ENCODE data around the gene ACSS1.

The ACSS1 gene

GRCh38 chr20:24971376-24972101 lies 86.4 kb downstream of the ACSS1 start:
- no peak for DNase-seq (ENCODE audit: low spot score)

- no peak for DNase-seq (ENCODE audit: low spot score)
Observed at GRCh38 chr20:24970754-24971153, 87.2 kb downstream of the ACSS1 start.

GRCh38 chr20:24970030-24970553 lies 87.8 kb downstream of the ACSS1 start:
- DNase-seq (ENCODE audit: low spot score) = no peak

GRCh38 chr20:24969186-24970029 lies 88.5 kb downstream of the ACSS1 start:
- DNase-seq (ENCODE audit: low spot score) = no peak

GRCh38 chr20:24968278-24968800 lies 89.6 kb downstream of the ACSS1 start:
- DNase-seq (ENCODE audit: low spot score) = no peak

GRCh38 chr20:24966317-24967012 lies 91.5 kb downstream of the ACSS1 start:
- no peak for DNase-seq (ENCODE audit: low spot score)

- DNase-seq (ENCODE audit: low spot score) = no peak
Observed at GRCh38 chr20:24965065-24965919, 92.6 kb downstream of the ACSS1 start.

GRCh38 chr20:24964506-24964840 lies 93.5 kb downstream of the ACSS1 start:
- no peak for DNase-seq (ENCODE audit: low spot score)

GRCh38 chr20:24963672-24964505 lies 94.0 kb downstream of the ACSS1 start:
- DNase-seq (ENCODE audit: low spot score) = no peak

- no peak for DNase-seq (ENCODE audit: low spot score)
Observed at GRCh38 chr20:24962510-24962909, 95.4 kb downstream of the ACSS1 start.

- no peak for DNase-seq (ENCODE audit: low spot score)
Observed at GRCh38 chr20:24962182-24962492, 95.8 kb downstream of the ACSS1 start.

- DNase-seq (ENCODE audit: low spot score) = no peak
Observed at GRCh38 chr20:24961384-24962181, 96.4 kb downstream of the ACSS1 start.

- DNase-seq (ENCODE audit: low spot score) = no peak
Observed at GRCh38 chr20:24960861-24961260, 97.1 kb downstream of the ACSS1 start.

- DNase-seq (ENCODE audit: low spot score) = no peak
Observed at GRCh38 chr20:24960302-24960801, 97.6 kb downstream of the ACSS1 start.

- no peak for DNase-seq (ENCODE audit: low spot score)
Observed at GRCh38 chr20:24959591-24960301, 98.2 kb downstream of the ACSS1 start.

- DNase-seq (ENCODE audit: low spot score) = no peak
Observed at GRCh38 chr20:24958506-24959385, 99.2 kb downstream of the ACSS1 start.

GRCh38 chr20:24957326-24958016 lies 100.5 kb downstream of the ACSS1 start:
- DNase-seq (ENCODE audit: low spot score) = no peak

Data from globus pallidus (tissue), 1 donor.